Hematopoietic multipotent progenitor cell treated with erythropoietin and hydrocortisone succinate and interleukin-3 and kit ligand, for 4 days (in vitro differentiated cells): ENCODE data around the gene PTPN12.
"Not testable (repeated sequence)": the region's sequence is repeated elsewhere in the genome, so short reads cannot be mapped to it uniquely, and the experiment has no call there.

ENCODE experiments used
- DNase-seq: peaks from one replicate; pipeline ENCODE4 v3.0.0-alpha.2; 2015

Gene PTPN12

GRCh38 chr7:77580762-77581350, 43.8 kb downstream of the PTPN12 start:
- DNase-seq: no peak

DNA sequence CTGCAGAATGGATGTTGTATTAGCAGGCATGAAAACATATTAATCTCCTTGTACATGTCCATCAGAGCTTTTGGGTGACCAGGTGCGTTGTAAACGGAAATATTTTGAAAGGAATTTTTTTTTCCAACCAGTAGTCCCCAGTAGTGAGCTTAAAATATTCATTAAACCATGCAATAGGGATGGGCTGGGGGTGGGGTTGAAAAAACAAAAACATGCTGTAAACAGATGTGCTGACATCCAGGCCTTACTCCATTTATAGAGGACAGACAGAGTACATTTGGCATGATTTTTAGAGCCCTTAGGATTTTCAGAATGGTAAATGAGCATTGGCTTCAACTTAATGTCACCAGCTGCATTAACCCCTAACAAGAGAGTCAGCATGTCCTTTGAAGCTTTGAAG, 50.2 kb downstream of the PTPN12 start:
- DNase-seq: no peak

DNA sequence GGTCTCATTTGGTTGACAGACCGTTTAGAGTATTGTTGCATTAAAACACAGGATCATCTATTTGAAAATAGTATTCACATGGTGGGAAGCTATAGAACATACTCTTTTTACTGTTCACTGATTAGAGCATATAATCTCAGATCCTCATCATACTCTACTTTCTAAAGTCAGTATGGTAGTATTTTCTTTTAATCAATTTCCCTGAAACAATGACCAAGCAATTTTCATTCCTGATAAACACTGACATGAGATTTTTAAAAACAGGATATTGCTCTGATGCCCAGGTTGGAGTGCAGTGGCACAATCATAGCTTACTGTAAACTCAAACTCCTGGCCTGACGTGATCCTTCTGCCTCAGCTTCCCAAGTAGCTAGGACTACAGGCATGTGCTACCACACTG, 63.9 kb downstream of the PTPN12 start:
- DNase-seq: no peak

DNA sequence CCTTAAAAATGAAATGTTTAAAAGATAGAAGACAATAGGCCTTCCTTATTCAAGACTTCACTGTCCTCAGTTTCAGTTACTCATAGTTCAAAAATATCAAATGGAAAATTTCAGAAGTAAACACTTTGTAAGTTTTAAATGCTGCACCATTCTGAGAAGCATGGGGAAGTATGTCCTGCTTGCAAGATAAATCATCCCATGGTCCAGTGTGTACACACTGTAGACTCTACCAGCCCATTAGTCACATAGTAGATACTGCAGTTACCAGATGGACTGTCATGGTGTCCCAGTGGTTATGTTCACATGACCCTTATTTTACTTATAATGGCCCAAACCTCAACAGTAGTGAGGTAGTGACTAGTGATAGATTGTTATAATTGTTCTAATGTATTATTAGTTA, 69.5 kb downstream of the PTPN12 start:
- DNase-seq: no peak

DNA sequence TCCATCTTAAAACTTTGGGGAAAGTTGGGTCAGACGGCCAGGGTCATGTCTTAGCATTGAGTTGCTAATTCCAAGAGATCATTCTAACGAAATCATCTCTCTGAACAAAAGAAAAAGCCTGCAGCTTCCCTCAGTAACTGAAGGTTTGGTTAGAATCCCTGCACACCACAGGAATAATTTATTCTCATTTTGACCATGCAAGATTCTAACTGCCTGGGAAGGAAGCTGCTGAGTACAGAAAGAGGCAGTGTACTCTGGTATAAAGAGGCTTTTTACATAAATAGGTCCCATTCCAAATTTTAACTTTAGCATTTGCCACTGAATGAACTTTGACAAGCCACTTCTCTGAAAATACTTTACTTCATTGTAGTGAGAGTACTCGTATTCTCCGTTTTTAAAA, 82.2 kb downstream of the PTPN12 start:
- no peak for DNase-seq

- no peak for DNase-seq
These were observed 89.7 kb downstream of the PTPN12 start for GRCh38 chr7:77626586-77627308.

GRCh38 chr7:77627309-77627676, 90.2 kb downstream of the PTPN12 start:
- DNase-seq: no peak

DNA sequence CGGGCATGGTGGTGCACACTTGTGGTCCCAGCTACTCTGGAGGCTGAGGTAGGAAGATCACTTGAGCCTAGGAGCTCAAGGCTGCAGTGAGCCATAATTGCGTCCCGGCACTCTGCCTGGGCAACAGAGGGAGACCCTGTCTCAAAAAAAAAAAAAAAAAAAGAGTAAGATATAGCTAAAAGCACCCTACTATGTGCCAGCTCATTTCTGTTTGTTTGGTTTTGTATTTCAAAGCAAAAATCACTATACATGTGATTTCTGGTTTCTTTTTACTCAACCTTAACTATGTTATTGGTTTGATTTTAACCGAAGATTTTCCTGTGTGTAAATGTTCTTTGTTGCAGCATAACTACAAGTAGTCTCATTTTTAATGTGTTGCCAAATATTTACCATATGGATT, 92.7 kb downstream of the PTPN12 start:
- DNase-seq: no peak

- DNase-seq: no peak
These were observed 94.7 kb downstream of the PTPN12 start for GRCh38 chr7:77631820-77632219.

DNA sequence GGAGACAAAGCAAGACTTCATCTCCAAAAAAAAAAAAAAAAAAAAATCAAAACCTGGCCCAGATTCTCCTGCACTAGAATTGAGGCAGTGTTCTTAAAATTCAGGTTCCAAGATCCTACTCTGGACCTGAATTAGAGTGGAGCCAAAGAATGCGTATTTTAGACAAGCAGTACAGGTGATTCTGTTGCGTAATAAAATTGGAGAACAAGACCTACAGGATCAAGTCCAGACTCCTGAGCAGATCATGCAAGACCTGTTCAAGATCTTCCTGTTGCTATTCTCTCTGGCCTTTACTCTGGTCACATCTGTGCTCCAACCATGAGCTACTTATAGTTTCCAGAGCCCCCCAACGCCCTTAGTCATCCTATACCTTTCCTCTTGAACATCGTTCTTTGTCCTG, 107.7 kb downstream of the PTPN12 start:
- no peak for DNase-seq

- DNase-seq: no peak
These were observed 111.7 kb downstream of the PTPN12 start for GRCh38 chr7:77648742-77649338.

- no peak for DNase-seq
These were observed 112.7 kb downstream of the PTPN12 start for GRCh38 chr7:77649716-77650349.

DNA sequence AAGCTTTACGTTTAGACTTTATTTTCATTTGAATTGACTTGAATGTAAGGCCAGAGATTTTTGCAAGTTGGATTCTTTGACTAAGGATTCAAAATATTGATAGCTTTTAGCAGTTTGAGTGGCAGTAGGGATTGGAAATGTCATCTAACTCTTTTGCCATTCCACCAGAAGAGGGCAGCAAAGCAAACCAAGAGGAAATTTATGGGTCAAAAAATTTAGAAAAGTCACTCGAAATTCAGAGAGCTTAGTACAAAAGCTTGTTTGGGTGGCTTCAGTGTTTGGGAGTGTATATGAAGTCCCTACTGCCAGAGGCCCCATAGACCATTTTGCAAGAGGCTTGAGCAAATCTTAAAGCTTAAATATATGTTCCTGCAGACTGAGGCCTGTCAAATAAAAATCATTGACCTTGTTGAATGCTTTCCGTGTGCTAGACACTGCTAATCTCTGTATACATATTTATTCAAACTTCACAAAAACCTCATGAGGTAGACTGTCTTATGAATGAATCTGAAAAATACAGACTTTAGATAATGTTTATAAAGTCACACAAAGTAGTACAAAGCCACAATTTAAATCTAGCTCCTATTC, 114.6 kb downstream of the PTPN12 start:
- DNase-seq: peak; percentile 77

DNA sequence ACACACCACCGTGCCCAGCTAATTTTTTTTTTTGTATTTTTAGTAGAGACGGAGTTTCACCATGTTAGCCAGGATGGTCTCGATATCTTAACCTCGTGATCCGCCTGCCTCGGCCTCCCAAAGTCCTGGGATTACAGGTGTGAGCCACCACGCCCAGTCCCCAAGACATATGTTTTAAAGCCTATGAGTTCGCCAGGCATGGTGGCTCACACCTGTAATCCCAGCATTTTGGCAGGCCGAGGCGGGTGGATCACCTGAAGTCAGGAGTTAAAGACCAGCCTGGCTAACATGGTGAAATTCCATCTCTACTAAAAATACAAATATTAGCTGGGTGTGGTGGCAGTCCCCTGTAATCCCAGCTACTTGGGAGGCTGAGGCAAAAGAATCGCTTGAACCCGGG, 115.7 kb downstream of the PTPN12 start:
- not testable (repeated sequence) for DNase-seq

- DNase-seq: no peak
These were observed 116.5 kb downstream of the PTPN12 start for GRCh38 chr7:77653572-77653971.

- no peak for DNase-seq
These were observed 118.3 kb downstream of the PTPN12 start for GRCh38 chr7:77655356-77655755.

- no peak for DNase-seq
These were observed 118.9 kb downstream of the PTPN12 start for GRCh38 chr7:77655836-77656455.

DNA sequence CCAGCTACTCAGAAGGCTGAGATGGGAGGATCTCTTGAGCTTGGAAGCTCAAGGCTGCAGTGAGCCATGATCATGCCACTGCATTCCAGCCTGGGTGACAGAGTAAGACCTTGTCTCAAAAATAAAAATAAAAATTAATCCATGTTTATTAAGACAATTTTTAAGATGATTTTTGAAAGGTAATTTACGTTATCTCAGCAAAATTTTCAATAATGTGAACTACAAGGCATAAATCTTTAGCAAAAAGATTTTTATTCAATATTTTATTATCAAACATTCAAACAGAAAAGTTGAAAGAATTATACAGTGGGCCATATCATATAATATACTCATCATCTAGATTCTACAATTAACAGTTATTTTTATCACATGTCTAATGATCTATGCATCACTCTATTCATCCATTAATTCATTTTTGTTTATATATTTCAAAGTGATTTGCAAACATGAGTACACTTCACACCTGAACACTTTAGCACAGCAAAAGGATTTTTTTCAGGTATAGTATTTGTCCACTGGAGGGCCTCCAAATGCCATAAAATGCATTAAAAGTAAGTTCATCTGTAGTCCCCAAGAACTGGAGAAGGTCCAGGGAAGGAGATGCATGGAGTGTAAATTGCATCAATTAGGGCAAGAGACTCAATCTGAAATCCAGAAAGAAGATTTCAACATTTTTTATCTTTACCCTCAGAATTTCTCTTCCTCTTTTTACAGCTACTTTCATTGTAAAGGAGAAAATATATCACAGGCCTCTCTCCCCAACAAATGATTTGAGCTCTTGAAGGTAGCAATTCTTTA, 120.5 kb downstream of the PTPN12 start:
- DNase-seq: peak; percentile 87

DNA sequence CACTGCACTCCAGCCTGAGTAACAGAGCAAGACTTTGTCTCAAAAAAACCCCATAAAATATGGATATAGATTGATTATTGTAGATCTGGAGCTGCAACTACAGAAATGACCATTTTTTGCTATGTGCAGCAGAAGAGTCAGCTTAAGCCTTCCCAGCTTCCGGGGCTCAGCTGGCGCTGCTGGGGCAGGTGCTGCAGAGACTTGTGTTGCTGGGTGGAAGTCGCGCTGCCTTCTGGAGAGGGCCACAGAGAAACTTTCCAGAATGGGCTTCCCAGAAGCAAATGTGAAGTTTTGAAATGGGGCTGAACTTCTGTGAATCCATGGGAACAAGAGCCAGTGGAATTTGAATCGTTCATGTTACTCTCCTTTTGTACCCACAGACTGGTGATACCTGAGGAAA, 121.8 kb downstream of the PTPN12 start:
- DNase-seq: no peak

DNA sequence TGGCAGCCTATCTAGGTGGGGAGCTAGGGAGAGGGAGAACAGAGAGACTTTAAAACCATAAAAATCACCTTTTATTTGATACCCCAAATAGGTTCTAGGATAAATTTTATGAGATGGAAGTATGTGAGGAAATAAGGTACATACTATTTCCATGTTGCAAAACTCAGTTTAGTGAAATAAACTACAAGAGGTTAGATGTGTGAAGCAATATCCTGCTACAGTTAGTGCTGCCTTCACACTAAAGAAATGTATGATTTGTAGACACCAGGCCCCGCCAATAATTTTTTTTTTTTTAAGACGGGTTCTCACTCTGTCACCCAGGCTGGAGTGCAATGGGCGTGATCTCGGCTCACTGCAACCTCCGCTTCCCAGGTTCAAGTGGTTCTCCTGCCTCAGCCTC, 124.7 kb downstream of the PTPN12 start:
- peak; percentile 60 for DNase-seq

DNA sequence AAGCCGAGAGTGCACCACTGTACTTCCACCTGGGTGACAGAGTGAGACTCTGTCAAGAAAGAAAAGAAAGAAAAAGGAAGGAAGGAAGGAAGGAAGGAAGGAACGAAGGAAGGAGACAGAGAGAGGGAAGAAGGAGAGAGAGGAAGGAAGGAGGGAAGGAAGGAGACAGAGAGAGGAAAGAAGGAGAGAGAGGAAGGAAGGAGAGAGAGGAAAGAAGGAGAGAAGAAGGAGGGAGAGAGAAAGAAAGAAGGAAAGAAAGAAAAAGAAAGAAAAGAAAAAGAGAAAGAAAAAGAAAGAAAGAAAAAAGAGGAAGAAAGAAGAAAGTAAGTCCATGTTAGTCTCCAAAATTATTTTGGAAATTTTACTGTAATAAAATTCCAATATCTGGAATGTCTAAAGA, 125.8 kb downstream of the PTPN12 start:
- no peak for DNase-seq

DNA sequence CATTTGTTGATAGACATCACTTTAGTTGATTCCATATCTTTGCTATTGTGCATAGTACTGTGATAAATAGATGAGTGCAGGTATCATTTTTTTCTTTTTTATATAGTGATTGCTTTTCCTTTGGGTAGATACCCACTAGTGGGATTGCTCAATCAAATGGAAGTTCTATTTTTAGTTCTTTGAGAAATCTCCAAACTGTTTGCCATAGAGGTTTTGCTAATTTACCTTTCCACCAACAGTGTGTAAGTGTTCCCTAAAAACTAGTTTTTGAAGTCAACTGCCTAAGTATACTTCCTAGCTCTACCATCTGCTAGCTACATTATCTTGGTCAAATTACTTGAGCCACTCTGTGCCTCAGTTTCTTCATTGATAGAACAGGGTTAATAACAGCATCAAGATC, 127.6 kb downstream of the PTPN12 start:
- DNase-seq: no peak
